Esophagus mucosa (tissue), 1 donor: Measurements from ENCODE around the gene HOXA9. TPM values are rescaled to one million over a fixed set of nuclear protein-coding genes. Genes with fewer than 3 reads are reported as not detected.
A peak's percentile ranks its signal among the peaks of the same experiment; 100 is the strongest.

ENCODE experiments used
- ATAC-seq: fragments of 200-7000 bp; cut with Tn5 transposase; one replicate; pipeline ENCODE4 v1.9.1; 2020
- total RNA-seq: library from RNA; stranded (reverse); gene quantifications from one replicate; pipeline ENCODE4 v1.2.4, GENCODE V29; 2023
- donor health status: DM: yes; HTN: yes; CAD: no.

Gene HOXA9
- total RNA-seq, 1 donor from 2014 or later = 1.7 TPM

GRCh38 chr7:27151931-27152815, 13.2 kb downstream of the HOXA9 start, which contains the start of gene HOXA3:
TSS of gene HOXA3 (minus strand) at chr7:27152583. CDS start at chr7:27110640, 41,943 bp downstream.
- ATAC-seq = no peak

- no peak for ATAC-seq
These were observed 13.9 kb downstream of the HOXA9 start for GRCh38 chr7:27151341-27151930.

- ATAC-seq = peak; percentile 62
These were observed 14.6 kb downstream of the HOXA9 start for GRCh38 chr7:27150568-27151340.

GRCh38 chr7:27149842-27150567, 15.3 kb downstream of the HOXA9 start:
- peak; percentile 3 for ATAC-seq

GRCh38 chr7:27148756-27149641, 16.3 kb downstream of the HOXA9 start:
- ATAC-seq = no peak

- ATAC-seq = peak; percentile 30
These were observed 17.1 kb downstream of the HOXA9 start for GRCh38 chr7:27148031-27148755.

- ATAC-seq = no peak
These were observed 17.9 kb downstream of the HOXA9 start, which contains the start of gene HOXA6 for GRCh38 chr7:27147199-27148030. TSS of gene HOXA6 (minus strand) at chr7:27147774. CDS start at chr7:27147749, 25 bp downstream.

- ATAC-seq = no peak
These were observed 18.7 kb downstream of the HOXA9 start for GRCh38 chr7:27146491-27147198.

- ATAC-seq = no peak
These were observed 19.4 kb downstream of the HOXA9 start for GRCh38 chr7:27145914-27146412.

GRCh38 chr7:27145165-27145913, 20.0 kb downstream of the HOXA9 start:
- no peak for ATAC-seq

GRCh38 chr7:27144781-27145164, 20.6 kb downstream of the HOXA9 start:
- no peak for ATAC-seq

GRCh38 chr7:27143950-27144780, 21.2 kb downstream of the HOXA9 start:
- no peak for ATAC-seq

- ATAC-seq = peak; percentile 93
These were observed 22.1 kb downstream of the HOXA9 start, which contains the start of gene HOXA5 for GRCh38 chr7:27143023-27143949. TSS of gene HOXA5 (minus strand) at chr7:27143681. CDS start at chr7:27143607, 74 bp downstream.

- peak; percentile 4 for ATAC-seq
These were observed 22.7 kb downstream of the HOXA9 start for GRCh38 chr7:27142580-27143022.

- no peak for ATAC-seq
These were observed 23.3 kb downstream of the HOXA9 start for GRCh38 chr7:27141923-27142579.
